ENCODE data around the gene SMARCD2. TPM values are rescaled to one million over a fixed set of nuclear protein-coding genes. Genes with fewer than 3 reads are reported as not detected.

Gene SMARCD2
- total RNA-seq, 1 donor from 2014 or later, result 29.2 TPM

DNA sequence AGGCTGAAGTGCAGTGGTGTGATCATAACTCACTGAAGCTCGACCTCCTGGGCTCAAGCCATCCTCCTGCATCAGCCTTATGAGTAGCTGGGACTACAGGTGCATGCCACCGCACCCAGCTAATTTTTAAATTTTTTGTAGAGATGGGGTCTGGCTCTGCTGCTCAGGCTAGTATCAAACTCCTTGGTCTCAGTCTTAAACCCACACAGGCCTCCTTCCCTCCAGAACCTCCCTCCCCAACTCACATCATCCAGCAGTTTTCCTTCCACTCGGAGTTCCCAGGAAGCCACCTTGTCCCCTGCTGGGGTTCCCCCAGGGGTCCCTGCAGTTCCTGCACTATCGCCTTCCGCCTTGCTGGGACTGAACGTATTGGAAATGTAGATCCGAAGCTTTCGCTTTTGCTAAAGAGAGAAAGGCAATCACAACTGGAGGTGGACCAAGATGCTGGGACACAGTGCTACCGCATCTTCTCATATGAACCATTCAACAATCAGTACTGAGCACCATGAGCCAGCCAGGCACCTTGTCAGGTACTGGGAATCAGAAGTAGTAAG, 7.2 kb downstream of the SMARCD2 start:
- intact Hi-C loops (cut with DNase I), result no loop called here
- DNase-seq (ENCODE audit: missing footprints), result no peak

DNA sequence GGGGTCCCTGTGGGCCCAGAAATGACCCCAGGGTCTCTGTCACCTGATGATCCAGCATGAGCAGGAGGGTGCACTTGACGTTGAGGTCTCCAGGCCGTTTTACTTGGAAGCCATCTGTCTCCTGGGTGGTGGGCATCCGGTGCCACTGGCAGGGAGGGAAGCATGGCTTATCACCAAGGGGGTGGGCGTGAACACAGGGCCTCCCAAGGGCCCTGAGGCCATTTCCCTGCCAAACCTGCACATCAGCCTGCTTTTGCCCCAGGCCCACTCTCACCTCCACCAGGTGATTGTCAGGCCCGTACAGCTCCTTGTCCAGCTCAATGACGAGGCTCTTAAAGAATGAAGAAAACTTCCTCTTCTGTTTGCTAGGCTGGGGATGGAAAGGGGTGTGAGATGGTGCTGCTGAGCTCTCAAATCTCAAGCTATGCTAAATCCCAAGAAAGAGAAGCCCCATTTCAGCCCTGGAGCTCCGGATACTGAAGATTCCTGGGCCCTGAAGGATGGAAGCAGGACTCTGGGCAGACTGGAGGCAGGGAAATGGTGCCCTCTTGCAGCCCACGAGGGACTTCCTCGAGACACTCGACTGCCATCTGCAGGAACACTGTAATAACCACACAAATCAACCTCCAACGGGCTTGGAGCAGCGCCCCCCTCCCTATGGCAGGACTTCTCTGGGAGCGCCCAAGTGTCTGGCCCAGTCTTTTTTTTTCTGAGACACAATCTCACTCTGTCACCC, 7.9 kb downstream of the SMARCD2 start:
- ATAC-seq, result no peak
- intact Hi-C loops (cut with DNase I), result no loop called here
- DNase-seq (ENCODE audit: missing footprints), result no peak

More for the DNA sequence above, 7.2 kb downstream of the SMARCD2 start:
- ATAC-seq, result no peak

DNA sequence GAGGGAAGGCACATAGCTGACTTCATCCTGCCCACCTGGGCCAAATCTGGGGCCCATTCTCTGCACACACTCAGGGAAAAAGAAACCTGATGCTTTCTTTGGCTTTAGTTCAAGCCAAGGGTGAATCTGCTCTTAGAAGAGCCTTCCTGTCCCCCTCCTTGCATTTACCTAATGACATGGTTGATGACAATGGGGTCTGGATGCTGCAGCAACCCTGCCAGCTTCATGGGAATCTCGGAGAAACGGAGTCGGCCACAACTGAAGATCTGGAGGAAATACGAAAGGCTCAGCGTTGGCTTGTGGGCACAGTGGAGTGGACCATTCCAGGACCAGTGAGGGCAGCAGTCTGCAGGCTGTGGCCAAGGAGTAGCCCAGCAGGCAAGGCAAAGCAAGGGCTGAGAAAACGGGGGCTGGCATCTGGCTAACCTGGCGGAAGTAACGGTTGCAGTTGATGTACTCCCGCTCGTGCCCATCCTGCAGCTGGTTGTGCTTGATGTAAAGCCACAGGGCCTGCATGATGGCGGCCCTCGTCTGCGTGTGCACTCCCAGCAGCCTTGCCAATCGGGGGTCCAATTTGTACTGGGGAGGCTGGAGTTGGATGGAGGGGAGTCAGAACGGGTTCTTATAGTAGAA, 8.6 kb downstream of the SMARCD2 start:
- intact Hi-C loops (cut with DNase I), result no loop called here
- ATAC-seq, result no peak
- no peak for DNase-seq (ENCODE audit: missing footprints)

DNA sequence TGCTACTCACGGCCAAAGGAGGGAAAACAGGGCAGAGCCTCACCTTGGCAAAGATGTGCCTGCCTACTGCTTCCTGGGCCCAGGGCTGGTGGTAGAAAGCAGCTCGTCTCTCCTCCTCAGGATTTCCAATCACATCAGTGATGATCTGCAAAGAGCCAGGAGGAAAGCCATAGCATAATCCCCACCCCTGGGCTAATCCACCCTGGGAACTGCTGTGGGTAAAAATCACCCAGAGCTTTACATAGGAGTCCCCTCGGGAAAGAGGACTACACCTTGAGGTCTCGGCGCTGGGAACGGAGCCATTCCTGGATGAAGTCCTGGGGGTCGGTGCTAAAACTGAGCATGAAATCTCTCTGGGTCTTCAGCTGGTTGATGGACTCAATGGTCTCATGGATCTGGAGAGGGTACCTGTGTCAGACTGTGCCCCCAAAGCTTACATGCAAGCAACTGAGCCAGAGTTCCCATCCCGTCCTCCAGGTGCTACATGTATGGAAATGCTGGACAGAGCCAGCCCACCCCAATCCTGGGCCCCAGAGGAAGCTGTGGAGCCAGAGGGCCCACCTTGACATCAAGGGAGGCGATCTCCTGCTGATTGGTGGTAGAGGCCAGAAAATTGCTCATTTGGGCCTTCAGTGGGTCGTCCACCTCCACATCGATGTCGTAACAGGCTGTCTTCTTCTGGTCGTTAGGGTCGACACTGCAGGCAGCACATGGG, 9.3 kb downstream of the SMARCD2 start:
- DNase-seq (ENCODE audit: missing footprints) (peak; percentile 55), ATAC-seq (no peak)
- intact Hi-C loops (cut with DNase I), result no loop called here

DNA sequence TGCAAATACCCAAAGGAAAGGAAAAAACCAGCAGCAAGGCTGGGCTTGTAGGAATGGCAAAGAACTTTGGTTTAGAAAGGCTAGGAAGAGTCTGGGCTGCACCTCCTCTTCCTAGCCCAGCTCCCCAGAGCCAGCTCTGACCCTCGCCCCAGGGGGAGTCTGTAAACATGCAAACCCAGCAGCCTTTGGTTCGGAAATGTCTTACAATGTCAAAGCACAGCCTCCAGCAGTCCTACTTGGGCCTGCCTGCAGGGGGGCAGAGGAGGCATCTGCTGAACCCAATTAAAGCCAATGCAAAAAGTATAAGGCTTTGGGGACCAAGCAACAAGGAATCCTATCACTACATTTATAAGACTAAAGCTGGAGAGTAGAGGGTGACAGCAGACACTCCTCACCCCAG, 10.0 kb downstream of the SMARCD2 start:
- ATAC-seq (no peak), DNase-seq (ENCODE audit: missing footprints) (no peak)
- intact Hi-C loops (cut with DNase I), result no loop called here

DNA sequence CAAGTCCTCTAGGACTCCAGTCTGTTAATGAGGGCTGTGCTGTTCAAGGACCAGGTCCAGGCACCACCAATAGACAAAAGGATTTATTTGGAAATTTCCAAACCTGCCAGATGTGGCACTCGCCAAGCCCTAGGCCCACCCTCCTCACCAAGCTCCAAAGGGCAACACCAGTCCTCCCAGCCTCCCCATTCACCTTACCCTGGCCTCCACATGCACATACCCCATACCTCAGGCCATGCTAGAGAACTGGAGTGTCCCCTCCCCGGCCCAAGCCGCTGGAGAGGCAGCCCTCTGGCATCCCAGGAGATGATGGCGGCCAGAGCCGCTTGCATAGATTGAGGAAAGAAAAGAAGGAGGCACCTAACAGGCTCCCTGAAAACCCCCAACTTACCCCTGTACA, 10.5 kb downstream of the SMARCD2 start:
- ATAC-seq (no peak), DNase-seq (ENCODE audit: missing footprints) (no peak)
- intact Hi-C loops (cut with DNase I), result no loop called here

DNA sequence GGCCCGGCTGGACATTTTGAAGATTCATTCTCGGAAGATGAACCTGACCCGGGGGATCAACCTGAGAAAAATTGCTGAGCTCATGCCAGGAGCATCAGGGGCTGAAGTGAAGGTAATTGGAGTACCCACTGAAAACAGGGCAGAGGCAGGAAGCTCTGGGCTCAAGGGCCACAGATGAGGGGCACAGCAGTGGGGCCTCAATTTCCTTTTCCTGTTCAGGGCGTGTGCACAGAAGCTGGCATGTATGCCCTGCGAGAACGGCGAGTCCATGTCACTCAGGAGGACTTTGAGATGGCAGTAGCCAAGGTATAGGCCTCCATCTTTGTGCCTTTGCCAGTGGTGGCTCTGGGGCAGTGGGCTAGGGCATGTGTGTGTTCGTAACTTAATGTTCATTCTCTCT, 11.0 kb downstream of the SMARCD2 start:
- intact Hi-C loops (cut with DNase I), result no loop called here
- ATAC-seq (no peak), DNase-seq (ENCODE audit: missing footprints) (no peak)

DNA sequence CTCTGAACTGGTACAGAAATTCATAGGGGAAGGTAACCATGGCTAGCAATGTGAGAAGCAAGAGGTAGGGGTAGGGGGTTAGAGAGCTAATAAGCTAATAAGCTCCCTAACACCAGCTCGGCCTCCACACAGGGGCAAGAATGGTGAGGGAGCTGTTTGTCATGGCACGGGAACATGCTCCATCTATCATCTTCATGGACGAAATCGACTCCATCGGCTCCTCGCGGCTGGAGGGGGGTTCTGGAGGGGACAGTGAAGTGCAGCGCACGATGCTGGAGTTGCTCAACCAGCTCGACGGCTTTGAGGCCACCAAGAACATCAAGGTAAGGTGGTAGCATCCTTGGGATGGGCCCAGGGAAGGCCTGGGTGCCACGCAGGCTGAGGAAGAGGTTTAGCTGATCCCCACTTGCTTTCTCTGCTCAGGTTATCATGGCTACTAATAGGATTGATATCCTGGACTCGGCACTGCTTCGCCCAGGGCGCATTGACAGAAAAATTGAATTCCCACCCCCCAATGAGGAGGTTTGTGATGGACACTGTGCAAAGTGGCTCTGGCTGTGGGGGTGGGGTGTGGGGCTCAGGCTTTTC, 11.5 kb downstream of the SMARCD2 start:
- no peak for ATAC-seq
- intact Hi-C loops (cut with DNase I), result no loop called here
- DNase-seq (ENCODE audit: missing footprints), result no peak

DNA sequence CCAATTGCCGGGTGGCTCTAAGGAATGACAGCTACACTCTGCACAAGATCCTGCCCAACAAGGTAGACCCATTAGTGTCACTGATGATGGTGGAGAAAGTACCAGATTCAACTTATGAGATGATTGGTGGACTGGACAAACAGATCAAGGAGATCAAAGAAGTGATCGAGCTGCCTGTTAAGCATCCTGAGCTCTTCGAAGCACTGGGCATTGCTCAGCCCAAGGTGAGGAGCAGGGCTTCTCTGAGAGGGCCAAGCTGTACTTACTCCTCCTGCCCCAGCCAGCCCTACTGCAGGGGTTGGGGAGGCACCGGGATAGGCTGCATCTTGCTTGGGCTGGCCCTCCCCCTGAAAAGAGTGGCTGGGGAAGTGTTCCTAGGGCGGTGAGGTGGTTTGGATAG, 12.2 kb downstream of the SMARCD2 start:
- DNase-seq (ENCODE audit: missing footprints) (no peak), ATAC-seq (no peak)
- intact Hi-C loops (cut with DNase I), result no loop called here

DNA sequence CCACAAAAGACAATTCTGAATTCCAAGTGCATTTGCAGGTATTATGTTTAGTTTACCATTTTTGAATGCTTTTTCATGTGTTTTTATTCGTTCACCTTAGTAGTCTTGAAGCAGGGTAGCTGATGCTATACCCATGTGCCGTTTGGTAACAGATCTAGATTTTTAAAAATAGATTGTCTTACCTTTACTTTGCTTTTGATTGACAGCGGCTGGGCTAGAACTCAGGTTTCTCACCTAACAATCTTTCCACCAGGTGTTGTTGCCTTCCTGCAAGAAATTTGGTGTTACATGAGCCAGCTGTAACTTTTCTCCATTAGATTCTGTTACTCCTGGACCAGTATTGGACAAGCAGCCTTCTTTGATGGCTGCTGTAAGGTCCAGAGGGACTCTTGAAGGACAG, 13.5 kb downstream of the SMARCD2 start:
- ATAC-seq (no peak), DNase-seq (ENCODE audit: missing footprints) (no peak)
- intact Hi-C loops (cut with DNase I), result loop anchor here (10.0 kb wide), 1 partner anchor 676 kb away; the partner anchor contains the start of genes CEP95 and DDX5

DNA sequence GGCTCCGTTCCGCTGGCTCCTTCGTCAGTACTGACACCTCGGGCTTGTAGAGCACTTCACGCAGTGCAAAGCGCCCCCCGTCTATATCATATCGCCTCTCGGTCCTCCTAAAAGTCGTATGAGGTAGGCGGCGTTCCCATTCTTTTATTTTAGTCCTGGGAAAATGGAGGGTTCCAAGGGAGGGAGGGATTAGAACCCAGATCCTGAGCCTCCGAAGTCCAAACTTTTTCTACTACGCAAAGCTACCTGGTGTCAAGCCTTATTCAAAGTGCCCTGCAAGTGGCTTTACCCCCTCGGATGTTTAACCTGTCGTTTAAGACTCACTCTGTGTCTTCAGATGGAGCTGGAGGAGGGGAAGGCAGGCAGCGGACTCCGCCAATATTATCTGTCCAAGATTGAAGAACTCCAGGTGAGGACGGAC, 14.7 kb downstream of the SMARCD2 start:
- ATAC-seq (no peak), DNase-seq (ENCODE audit: missing footprints) (no peak)
- intact Hi-C loops (cut with DNase I), result loop anchor here (1.0 to 10.0 kb wide), 2 partner anchors 54 to 677 kb away; partner anchors contain the start of genes CEP95, DDX42 and DDX5

DNA sequence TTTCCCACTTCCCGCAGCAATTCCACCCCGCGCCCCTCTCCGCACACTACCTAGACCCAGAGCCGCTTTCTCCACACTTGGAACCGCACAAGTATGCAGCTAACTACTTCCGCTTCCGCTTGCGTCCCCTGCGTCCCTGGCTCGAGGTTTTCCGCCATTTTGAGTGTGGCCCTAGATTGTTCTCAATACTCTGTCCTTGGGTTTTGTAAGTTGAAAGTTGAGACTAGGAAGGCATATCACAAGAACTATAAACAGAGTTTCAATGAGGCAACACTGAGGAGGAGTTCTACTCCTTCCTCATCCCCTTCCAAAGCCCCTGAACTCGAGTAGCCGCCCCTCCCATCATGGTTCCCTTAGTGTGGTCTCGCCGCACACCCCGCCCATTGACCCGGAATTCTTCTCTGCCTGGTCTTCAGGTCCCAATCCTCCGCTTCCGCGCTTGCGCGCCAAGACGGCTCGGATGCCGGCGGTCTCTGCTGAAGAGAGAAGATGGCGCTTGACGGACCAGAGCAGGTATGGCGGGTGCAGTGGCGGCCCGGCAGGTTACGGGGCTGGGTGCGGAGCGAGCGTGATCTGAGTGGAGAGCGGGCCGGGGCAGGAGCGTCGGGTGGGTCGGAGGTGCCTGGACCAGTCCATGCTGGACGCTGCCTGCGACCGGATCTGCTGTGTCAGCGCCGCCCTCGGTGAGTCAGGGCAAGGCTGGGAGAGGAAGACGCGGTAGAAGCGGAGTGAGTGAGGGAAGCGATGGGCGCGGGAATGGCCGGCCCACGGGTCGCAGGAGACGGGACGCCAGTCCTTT, 15.3 kb downstream of the SMARCD2 start, which contains the start of the genes FTSJ3 and PSMC5:
Gene FTSJ3, minus strand, starts transcription at position 662 of the 799 bp plus-strand sequence. CDS start 761 bp downstream, outside the sequence.
Gene PSMC5, plus strand, starts transcription at position 430 of the 799 bp plus-strand sequence. Its CDS starts 60 bp downstream, at position 490.
- DNase-seq (ENCODE audit: missing footprints), result peak; percentile 98
- ATAC-seq, result peak; percentile 94
- intact Hi-C loops (cut with DNase I), result loop anchor here (1.0 to 10.0 kb wide), 2 partner anchors 53 to 678 kb away; partner anchors contain the start of genes CEP95, DDX42 and DDX5

DNA sequence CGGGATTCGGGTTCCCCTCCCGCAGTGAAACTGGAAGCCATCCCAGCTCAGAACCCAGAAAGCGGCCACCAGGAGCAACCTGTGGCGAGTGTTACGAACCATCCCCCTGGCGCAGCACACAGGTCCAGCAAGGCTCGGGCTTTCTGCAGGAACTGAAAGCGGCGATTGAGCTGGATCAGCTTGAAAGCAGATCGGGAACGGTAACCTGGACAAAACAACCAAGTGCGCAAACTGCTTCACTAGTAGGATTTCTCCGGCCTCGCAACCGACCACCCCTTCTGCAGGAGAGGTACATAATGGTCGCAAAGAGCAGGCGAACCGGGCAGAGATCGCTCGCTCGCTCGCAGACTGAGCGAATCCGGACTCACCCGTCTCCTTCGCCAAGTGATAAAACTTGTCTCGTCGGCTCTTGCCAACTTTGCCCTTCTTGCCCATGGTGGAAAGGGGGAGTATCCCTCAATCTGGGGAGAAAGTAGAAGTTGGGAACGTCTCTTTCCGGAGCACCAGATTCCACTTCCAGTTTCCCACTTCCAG, 15.9 kb downstream of the SMARCD2 start:
- ATAC-seq, result peak; percentile 2
- intact Hi-C loops (cut with DNase I), result loop anchor here (1.0 to 10.0 kb wide), 2 partner anchors 52 to 678 kb away; partner anchors contain the start of genes CEP95, DDX42 and DDX5
- DNase-seq (ENCODE audit: missing footprints), result peak; percentile 74

DNA sequence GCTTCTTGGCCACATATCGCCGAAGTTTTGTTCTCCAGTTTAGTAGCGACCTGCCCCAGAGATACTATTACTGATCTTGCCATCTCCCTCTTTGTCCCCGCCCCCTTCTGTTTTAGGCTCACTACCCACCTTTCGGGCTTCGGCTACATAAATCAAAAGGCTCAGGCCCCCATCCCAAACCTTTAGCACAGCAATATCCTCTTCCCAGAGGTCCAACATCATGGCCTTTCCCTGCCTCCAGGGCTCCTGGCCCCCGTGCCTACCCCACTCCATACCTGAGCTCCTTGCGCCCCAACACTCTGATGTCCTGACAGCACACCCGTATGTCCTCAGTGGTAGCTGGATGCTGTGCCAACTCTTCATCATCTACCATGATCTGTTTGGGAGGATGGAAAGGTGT, 18.1 kb downstream of the SMARCD2 start:
- ATAC-seq, result no peak
- intact Hi-C loops (cut with DNase I), result loop anchor here (10.0 kb wide), 1 partner anchor 680 kb away; the partner anchor contains the start of genes CEP95 and DDX5
- no peak for DNase-seq (ENCODE audit: missing footprints)

DNA sequence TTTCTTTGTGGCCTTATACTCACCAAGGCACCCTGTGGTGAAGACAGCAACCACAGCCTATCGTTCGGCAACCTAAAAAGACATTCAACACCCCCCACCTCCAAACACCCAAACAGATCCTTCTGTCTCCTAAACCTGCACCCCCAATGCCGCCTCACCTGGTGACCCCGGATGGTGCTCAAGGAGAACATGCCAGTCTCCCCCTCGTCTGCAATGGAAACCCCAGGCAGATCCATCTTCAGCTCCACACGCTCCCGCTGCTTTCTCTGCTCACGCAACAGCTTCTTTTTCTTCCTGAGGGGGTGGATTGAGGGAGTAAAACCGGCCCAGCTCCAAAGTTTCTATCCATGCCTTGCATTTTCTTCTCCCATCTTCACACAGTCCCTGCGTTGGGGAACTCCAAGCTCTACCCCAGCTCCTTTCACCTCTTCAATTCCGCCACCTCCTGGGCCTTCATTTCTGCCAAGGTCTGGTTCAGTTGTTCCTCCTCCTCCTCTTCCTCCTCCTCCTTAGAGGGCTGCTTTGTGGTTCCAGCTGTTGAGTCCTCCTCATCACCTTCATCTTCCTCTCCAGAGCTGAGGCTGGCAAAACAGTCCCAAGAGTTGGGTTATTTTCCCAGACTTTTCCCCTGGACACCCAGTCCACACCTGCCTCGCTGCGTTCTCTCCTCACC, 18.7 kb downstream of the SMARCD2 start:
- intact Hi-C loops (cut with DNase I), result loop anchor here (10.0 kb wide), 1 partner anchor 681 kb away; the partner anchor contains the start of genes CEP95 and DDX5
- DNase-seq (ENCODE audit: missing footprints), result peak; percentile 30
- ATAC-seq, result no peak

DNA sequence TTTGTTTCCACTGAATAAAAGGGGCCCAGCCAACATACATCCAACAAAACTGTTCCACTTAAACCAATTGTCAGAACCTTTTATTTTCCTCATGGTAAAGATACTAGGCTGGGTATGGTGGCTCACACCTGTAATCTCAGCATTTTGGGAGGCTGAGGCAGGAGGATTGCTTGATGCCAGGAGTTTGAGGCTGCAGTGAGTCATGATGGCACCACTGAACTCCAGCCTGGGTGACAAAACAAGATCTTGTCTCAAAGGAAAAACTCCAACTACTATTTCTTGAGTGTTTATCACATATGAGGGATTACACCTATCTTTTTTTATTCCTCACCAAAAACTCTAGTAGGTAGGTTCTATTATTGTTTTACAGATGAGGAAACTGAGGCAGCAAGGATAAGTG, 19.9 kb downstream of the SMARCD2 start:
- ATAC-seq, result no peak
- intact Hi-C loops (cut with DNase I), result loop anchor here (10.0 kb wide), 1 partner anchor 682 kb away; the partner anchor contains the start of genes CEP95 and DDX5
- DNase-seq (ENCODE audit: missing footprints), result no peak

DNA sequence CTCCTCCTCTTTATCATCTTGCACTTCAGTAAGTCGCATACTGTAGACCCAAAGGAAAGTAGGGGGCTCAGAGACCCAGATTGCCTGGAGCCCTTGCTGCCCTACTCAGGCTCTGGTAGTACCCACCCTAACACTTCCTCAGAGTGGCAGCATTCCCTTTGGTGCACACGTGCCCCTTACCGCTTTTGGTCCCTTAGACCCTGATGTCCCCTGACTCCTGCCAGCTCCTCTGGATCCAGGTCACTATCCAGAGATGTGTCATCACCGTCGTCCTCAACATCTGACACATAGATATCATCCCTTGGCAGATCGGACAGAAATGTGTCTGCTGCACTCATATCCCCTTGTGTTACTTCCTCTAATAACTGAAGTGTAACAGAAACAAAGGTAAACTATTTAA, 20.7 kb downstream of the SMARCD2 start:
- DNase-seq (ENCODE audit: missing footprints), result no peak
- intact Hi-C loops (cut with DNase I), result loop anchor here (10.0 kb wide), 1 partner anchor 683 kb away; the partner anchor contains the start of genes CEP95 and DDX5
- ATAC-seq, result no peak
